ENCODE results near the gene TREX2.

DNA sequence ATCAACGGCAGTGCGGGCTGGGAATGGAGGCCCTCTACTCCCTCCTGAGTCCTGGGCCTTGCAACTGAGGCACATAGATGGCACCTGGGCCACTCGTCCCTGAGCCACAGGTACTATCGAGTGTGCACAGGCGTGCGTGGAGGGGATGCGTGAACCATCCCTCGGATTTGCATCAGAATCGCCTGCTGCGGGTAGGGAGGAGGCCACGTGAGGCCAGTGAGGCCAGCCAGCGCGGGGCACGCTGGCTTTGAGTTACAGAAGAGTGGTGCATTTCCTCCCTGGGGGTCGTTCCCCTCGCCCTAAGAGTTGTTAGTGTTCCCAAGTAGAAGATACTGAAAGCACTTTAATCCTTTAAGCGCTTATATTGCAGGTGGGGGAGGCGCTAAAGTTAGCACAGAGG lies 24.0 kb downstream of the TREX2 start:
- TF ChIP-seq, protein P1, sequence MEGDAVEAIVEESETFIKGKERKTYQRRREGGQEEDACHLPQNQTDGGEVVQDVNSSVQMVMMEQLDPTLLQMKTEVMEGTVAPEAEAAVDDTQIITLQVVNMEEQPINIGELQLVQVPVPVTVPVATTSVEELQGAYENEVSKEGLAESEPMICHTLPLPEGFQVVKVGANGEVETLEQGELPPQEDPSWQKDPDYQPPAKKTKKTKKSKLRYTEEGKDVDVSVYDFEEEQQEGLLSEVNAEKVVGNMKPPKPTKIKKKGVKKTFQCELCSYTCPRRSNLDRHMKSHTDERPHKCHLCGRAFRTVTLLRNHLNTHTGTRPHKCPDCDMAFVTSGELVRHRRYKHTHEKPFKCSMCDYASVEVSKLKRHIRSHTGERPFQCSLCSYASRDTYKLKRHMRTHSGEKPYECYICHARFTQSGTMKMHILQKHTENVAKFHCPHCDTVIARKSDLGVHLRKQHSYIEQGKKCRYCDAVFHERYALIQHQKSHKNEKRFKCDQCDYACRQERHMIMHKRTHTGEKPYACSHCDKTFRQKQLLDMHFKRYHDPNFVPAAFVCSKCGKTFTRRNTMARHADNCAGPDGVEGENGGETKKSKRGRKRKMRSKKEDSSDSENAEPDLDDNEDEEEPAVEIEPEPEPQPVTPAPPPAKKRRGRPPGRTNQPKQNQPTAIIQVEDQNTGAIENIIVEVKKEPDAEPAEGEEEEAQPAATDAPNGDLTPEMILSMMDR (IDR thresholded peaks at IDR 0.05): no peak
- no peak for TF ChIP-seq POLR2A (IDR thresholded peaks at IDR 0.05)

All from breast epithelium (tissue), 3 donors.